HG02798 (cell line): Measurements from ENCODE around the gene SLC12A5.

ENCODE experiments used
- ATAC-seq: cut with Tn5 transposase; IDR thresholded peaks from one replicate; pipeline ENCODE4 v1.9.1; 2021; ENCODE audit warnings: mild to moderate bottlenecking; ENCODE audit not compliant: unreplicated experiment, poor library complexity

The SLC12A5 gene

DNA sequence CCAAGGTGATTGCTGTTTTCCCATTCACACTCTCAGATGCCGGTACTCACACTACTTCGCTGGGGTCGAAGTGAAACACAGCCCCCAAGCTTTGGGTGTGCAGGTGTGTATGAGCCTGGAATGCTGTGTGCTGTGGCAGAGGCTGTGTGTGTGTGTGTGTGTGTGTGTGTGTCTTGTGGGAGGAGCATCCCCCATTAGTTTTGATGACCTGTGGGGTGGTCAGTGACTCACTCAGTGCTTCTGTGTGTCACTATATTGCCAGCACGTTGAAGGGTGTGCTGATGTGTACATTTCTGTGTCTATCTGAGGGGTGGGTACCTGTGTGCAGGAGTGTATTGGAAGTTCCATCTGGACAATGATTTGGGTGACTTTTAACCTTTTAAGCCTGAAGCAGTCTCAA lies 5.0 kb upstream of the SLC12A5 start:
- no peak for ATAC-seq

DNA sequence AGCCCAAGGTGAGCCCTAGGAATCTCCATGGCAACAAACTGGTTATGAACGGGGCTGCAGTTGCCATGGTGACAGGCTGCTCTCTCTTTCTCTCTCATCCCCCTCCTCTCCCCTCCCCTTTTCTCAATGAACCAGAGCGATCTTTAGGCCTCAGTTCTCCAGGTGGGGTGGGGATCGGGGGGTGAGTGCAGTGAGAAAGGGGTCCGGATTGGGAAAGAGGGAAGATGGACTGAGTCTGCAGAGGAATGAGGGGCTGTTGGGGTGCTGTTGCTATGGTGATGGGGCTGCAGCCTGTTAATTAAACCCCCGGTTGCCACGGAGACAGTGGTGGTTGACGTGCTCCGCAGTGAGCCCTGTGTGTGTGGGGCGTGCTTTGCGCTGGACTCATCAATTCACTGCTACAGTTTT lies 3.6 kb upstream of the SLC12A5 start:
- ATAC-seq, result no peak

DNA sequence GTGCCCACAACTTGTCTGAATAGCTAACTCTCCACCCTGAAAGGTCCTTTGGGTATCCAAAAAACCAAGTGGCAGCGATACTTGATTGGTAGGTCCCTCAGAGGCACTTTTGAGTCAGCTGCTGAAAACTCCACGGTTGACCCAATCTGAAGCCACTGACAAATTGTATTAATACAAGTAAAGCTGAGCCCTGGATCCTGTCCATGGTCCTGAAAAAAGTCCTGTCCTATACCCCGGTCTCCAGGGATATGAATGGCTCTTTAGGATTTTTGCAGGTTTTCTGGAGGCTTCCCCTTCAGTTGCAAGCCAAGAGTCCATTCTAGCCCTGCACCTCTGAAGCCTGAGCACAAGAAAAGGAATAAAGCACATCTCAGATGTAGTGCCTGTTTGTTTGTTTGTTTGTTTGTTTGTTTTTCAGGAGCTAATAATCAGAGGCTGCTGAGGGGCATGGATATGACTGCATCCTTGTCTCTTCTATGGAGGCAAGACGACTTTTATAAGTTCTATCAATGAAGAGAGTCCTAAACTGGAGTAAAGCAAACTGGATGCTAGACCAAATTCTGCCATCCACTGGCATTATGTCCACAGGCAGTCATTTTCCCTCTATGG lies 1.7 kb upstream of the SLC12A5 start:
- no peak for ATAC-seq

DNA sequence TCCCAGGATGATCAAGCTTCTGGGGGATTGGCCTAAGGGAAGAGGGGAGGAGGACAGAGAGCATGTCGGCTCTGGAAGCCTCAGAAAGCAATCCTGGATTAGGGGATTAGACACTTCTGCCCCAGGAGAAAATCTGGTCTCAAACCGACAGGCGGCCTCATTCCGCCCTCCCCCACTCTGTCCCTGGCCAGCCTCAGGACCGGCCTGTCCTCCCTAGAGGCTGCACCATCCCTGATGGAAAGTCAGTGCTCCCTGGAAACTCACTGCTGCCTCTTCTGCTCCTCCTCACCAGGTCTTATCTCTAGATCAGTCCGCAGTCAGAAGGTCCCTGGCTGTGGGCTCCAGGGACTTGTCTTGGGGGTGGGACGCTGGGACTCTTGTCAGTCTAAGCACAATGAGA lies 905 bp upstream of the SLC12A5 start:
- ATAC-seq, result no peak

DNA sequence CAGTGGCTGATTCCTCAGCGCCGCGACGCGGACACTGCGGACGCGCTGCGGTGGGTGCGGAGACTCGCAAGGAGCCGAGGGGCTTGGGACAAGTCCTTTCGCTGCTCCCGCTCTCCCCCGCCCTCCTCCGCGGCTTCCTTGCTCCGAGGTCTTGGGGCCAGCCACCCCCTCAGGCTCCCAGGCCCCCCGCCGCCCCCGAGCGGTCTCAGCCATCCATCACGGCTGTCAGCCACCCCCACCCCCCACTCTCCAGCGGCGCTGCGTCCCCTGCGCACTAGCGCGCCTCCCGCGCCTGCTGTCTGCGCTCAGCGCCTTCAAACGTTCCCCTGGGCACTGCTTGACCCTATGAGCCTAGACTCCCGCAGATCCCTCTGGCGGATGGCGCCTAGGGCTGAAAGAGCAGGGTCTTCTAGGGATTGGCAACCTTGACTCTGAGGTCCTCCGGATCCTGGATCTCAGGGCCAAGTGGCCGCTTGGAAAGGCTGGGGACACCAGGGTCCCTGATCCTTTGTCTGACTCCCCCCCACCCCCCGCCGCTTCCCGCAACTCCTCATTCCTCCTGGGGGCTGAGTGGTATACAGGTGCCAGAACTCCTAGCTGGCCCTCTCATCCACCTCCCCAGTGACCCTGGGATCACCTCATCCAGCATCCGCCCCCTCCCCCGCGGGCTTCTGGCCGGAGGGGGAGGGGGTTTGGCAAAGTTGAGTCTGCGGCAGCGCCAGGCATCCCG lies 1.4 kb downstream of the SLC12A5 start:
- ATAC-seq, result no peak

DNA sequence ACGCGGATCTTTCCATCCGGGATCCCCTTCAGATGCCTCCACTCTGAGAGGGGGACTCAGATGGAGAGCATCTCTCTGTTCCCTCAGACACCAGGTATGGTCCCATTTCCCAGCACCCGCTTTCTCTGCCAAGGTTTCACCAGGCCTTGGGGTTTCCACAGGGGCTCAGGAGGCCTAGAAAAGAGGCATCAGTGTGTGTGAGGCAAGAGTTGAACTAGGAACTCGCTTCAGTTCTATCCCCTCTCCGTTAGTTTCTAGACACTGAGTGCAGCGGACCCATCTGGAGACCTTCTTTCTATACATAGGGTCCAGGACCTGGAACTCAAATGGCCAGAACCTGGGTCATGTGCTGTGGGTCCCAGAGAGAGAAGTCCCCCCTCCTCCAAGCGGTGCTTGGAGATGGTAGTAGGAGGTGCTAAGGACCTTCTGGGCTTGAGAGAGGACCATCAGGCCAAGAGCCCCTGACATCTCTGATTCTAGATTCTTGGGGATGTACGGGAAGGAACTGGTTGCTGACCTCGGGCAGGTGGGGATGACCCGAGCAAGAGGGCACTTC lies 2.1 kb downstream of the SLC12A5 start:
- ATAC-seq, result no peak

DNA sequence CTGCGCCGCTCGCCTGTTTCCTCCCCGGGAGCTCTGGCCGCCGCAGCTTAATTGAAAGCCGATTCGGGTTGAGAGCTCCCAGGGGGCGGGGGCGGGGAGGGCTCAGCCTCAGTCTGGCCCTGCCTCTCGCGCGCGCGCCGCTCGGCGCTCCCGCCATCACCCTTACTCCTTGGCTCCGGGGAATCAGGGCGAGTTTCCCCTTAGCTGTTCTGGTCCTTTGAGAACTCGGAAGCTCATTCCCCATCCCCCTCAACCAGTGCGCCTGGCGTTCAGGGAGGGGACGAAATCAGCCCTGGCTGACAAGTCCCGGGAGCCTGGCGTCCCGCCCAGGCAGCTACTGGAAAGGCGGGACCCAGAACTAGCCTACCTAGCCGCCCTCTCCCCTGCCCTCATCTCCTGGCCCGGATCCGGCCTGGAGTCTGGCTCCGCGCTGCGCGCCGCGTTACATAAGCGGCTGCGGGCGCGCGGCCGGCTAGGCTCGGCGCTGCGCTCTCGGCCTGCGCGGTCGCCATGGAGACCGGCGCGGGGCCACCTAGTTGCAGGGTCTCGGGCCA lies 2.8 kb downstream of the SLC12A5 start:
- no peak for ATAC-seq

DNA sequence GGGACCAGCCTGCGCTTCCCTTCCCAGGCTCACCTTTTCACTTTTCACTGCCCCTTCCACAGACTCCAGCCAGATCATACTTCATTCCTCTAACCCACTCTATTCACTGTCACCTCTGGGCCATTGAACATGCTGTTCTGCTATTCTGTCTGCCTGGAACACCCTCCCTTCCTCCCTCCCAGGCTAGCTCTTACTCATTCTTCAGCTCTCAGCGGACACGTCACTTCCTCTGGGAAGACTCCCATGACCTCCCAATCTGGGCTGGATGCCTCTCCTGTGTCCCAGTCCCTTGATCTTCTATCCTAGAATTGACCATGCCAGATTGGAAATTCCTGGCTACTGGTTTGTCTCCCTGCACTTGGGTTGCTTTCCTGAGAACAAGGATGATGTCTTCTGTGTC lies 5.0 kb downstream of the SLC12A5 start:
- ATAC-seq, result no peak

DNA sequence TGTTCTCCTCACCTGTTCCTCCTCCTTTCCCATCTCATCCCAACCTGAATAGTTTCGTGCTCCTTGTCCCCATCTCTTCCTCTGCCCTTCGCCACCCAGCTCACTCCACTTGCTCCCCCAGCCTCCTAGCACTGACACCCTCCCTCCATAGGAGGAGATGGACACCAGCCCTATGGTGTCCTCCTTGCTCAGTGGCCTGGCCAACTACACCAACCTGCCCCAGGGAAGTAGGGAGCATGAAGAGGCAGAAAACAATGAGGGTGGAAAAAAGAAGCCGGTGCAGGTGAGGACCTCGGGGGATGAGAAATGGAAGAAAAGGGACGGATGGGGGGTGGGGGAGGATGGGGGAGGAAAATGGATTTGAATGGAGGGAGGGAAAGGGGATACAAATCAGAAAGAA lies 6.2 kb downstream of the SLC12A5 start:
- no peak for ATAC-seq

DNA sequence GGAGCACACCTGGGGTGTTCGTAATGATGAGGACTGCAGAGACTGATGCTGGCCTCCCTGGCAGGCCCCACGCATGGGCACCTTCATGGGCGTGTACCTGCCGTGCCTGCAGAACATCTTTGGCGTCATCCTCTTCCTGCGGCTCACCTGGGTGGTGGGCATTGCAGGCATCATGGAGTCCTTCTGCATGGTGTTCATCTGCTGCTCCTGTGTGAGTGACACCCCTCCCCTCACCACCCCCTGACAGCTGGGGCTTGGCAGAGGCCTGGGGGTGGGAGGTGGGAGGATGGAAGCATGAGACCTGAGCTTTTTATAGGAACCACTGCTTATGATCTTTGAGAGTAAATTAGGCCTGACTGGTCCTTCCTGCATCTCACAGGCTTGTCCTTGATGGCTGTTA lies 6.7 kb downstream of the SLC12A5 start:
- no peak for ATAC-seq

DNA sequence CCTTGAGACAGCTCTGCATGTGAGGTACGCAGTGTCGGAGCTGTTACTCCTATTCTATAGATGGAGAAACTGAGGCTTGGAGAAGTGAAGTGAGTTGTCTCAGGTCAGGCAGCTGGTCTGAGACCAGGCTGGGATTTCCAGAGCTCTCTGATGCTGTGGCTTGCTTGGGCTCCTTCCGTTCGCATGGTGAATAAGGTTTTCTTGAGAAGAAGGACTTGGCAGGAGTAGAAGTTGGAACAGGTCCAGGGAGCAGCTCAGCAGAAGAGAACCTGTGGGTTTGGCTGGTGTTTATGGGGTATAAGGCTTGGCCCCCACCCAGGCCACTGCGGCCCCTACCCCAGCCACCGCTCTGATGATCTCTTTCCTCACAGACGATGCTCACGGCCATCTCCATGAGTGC lies 7.4 kb downstream of the SLC12A5 start:
- ATAC-seq, result no peak

DNA sequence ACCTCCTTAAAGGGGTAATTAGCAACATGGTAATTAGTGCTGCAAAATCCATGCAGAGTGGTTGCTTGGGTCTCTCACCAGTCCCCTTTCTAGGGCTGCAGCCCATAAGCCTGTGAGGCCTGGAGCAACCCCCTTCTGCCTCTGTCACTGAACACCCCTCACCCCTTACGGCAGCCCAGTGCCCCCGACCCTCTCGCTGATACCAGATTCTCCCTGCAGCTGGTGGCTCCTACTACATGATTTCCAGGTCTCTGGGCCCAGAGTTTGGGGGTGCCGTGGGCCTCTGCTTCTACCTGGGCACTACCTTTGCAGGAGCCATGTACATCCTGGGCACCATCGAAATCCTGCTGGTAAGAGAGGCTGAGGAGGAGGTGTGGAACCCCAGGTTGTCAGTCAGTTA lies 8.0 kb downstream of the SLC12A5 start:
- ATAC-seq, result no peak

DNA sequence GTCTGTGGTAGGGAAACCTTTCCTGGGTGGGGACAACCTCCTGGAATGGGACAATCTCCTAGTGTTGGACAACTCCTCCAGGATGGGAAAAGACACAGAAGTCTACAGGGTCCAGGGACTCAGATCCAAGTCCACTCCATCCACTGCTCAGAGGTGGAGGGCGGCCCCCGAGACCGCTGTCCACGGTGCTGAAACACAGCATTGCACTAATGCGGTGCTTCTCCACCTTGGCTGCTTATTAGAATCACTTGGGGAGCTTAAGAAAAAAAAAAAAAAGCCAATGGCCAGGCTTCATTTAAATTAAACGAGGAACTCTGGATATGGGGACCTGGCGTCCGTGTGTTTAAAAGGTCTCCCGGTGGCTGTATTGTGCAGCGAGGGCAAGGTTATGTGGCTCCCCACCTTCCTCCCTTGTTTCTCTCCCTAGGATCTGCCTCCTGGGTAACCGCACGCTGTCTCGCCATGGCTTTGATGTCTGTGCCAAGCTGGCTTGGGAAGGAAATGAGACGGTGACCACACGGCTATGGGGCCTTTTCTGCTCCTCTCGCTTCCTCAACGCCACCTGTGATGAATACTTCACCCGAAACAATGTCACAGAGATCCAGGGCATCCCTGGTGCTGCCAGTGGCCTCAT lies 12.0 kb downstream of the SLC12A5 start:
- no peak for ATAC-seq

DNA sequence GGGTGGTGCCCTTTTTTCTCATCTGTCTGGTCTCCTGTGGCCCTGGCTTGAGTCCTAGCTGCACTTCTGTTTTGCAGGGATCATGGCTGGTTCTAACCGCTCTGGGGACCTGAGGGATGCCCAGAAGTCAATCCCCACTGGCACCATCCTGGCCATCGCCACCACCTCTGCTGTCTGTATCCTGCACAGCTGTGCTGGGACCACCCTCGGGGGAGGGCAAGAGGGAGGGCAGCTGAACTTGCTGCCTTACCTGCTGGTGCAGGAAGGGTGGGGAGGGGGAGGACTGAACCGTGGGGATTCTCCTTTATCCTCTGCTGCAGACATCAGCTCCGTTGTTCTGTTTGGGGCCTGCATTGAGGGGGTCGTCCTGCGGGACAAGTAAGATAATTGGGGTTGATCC lies 14.5 kb downstream of the SLC12A5 start:
- no peak for ATAC-seq

DNA sequence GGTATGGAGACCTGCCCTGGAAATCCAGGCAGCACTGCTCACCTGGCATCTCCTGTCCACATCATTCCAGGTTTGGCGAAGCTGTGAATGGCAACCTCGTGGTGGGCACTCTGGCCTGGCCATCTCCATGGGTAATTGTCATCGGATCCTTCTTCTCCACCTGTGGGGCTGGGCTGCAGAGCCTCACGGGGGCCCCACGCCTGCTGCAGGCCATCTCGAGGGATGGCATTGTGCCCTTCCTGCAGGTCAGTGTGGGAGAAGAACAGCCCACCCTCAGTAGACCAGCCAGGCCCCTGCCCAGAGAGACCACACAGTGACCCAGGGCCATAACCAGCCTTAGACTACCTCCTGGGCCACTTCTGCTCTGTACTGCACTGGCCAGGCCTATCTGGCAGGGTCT lies 15.9 kb downstream of the SLC12A5 start:
- no peak for ATAC-seq

DNA sequence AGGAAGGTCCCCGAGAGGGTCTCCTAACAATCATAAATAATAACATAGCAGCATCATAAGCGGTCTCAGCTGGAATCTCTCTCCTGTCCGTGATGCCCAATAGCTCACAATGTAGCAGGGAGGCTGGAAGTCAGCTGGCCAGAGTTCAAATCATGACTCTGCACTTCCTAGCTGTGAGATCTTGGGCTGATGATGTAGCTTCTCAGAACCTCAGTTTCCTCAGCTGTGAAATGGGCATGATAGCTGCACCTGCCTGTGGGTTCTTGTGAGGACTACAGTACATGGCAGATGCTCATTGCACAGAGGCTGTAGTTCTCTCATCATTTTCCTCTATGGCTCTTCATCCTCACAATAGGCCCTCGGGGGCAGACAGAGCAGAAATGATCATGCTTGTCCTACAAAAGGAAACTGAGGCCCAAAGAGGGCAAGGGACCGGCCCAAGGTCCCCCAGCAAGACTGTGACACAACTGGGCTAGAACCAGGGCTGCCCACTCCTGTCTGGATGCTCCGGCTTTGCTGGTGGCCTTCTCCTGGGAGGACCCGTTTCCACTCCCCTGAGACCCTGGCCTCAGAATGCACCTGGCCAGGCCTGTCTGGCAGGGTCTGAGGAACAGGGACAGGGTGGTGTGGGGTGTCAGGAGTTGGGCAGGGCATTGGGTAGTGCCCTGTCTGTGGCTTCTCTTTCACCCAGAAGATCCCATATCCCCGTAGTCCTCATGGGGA lies 17.7 kb downstream of the SLC12A5 start:
- ATAC-seq, result no peak

DNA sequence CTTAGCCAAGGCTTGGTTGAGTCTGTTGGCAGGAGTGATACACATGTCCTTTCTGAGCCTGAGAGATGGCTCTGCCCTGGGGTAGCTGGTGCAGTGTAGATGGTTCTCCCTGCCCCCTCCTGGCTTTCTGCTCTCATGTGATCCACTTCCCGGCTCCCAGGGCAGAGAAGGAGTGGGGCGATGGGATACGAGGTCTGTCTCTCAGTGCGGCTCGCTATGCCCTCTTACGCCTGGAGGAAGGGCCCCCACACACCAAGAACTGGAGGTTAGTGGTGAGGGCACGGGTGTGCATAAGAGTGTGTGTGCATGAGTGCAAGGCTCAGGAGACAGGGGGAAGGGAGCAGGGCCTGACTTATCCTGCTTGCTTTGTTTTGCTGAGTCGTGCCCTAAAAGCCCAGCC lies 18.8 kb downstream of the SLC12A5 start:
- ATAC-seq, result no peak

DNA sequence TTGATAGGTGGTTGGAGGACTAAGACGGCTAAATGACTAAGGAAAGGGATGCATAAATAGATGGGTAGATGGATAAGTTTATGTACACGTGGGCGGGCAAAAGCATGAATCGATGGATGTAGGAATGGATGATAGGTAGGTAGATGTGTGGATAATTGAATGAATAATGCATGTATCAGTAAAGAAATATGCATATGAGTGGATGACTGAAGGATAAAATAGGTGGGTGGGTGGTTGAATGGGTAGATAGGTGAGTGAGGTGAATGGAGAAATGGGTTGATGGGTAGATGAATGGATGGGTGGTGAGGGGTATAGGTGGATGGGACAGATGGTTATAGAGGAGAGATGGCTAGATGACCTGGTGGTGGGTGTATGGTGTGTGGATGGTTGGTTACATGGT lies 20.2 kb downstream of the SLC12A5 start:
- no peak for ATAC-seq

DNA sequence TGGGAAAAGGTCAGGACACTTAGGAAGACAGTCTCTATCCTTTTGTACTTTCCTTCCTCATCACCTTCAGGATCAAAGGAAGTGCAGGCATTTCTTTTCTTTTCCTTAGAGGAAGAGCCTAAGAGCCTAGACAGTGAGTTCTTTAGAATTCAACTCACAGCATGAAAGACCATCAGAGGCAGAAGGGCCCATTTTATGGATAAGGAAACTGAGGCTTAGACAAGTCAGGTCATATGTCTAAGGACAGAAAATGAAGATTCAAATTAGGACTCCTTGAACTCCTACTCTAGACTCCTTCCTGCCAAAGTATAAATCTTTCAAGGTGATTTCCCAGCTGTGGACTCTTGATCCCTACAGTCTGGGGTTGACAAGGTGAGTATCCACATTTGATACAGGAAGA lies 20.8 kb downstream of the SLC12A5 start:
- ATAC-seq, result no peak

DNA sequence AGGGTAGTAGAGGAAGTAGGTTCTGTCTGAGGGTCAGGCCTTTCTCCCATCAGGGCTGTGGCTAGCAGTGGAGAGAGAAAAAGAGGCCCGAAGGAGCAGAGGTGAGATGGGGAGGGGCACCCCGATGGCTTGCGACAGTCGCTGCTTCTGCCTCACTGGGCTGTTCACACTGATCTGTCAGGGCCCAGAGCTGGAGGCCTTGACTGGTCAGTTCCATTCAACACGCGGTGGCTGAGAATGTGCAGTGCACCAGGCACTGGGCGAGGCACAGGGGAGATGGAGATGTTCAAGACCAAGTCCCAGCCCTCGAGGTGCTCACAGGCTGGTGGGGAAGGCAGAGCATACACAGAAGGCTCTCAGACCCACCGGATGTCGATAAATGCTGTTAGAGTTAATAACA lies 21.4 kb downstream of the SLC12A5 start:
- no peak for ATAC-seq

DNA sequence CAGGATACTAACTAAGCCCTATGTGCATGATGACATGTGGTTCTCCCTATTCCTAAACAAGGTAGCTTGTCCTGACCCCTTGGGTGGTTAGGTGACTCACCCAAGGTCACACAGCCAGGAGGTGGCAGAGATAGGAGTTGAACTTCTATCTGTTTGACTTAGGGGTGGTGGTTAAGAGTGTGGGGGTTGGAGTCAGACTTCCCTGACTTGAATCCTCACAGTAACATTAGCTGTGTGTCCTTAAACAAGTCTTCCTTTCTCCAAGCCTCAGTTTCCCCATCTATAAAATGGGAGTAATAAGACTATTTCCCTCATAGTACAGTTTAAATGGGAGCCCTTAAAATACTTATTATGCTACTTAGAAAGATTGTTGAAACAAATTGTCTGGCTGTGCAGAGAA lies 21.9 kb downstream of the SLC12A5 start:
- no peak for ATAC-seq
